DMS153 treated with DMSO at 0.1 percent for 48 hours (cell line): ENCODE results near the gene MAP2K1.
A peak's percentile ranks its signal among the peaks of the same experiment; 100 is the strongest.
"Not testable (repeated sequence)": the region's sequence is repeated elsewhere in the genome, so short reads cannot be mapped to it uniquely, and the experiment has no call there.

Experiments used
- DNase-seq: peaks from one replicate; lab custom pipeline; 2025; ENCODE audit not compliant: unreplicated experiment; lab: John Stamatoyannopoulos, UW

MAP2K1 gene

GRCh38 chr15:66386204-66387123 is at the start of gene MAP2K1:
Gene MAP2K1 (plus strand): TSS chr15:66386912. CDS start chr15:66387348, 436 bp downstream.
- peak; percentile 75 for DNase-seq

DNA sequence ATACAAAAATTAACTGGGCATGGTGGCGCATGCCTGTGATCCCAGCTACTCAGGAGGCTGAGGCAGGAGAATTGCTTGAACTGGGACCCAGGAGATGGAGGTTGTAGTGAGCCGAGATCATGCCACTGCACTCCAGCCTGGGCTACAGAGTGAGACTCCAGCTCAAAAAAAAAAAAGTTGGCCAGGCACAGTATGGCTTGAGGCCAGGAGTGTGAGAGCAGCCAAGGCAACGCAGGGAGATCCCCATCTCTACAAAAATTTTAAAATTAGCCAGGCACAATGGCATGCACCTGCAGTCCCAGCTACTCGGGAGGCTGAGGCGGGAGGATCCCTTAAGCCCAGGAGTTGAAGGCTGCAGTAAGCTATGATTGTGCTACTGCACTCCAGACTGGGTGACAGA is 38.2 kb upstream of the MAP2K1 start:
- DNase-seq = not testable (repeated sequence)

DNA sequence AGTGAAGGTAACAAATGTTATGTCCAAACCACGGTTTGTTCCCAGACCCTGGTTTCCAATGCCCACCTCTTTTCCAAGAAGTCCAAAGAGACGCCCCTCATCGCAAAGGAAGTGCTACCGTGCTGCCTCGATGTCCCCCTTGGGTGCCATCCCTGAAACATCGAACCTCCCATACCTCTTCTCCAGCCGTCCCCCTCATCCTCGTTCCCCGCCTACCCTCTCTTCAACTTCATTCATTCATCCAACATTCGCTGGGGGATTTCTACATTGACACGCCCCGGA is 30.7 kb upstream of the MAP2K1 start:
- no peak for DNase-seq

GRCh38 chr15:66356359-66357236 is 30.1 kb upstream of the MAP2K1 start, which contains the start of gene TIPIN:
Gene TIPIN (minus strand): TSS chr15:66356685. CDS start chr15:66352947, 3,738 bp downstream.
- peak; percentile 50 for DNase-seq

DNA sequence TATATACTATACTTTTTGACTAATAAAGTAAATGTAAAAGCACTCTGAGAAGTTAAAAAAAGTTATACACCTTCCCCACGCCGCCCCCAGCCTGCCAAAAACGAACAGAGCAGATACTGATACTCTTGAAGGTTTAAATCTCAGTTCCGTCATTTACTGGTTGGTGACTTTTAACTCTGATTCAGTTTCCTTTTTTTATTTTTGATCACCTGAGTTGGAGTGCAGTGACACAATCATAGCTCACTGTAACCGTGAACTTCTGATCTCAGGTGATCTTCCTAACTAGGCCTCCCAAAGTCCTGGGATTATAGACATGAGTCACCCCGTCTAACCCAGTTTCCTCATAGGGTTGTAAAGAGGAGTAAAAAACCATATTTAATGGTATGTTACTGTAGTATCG is 27.0 kb upstream of the MAP2K1 start:
- no peak for DNase-seq

DNA sequence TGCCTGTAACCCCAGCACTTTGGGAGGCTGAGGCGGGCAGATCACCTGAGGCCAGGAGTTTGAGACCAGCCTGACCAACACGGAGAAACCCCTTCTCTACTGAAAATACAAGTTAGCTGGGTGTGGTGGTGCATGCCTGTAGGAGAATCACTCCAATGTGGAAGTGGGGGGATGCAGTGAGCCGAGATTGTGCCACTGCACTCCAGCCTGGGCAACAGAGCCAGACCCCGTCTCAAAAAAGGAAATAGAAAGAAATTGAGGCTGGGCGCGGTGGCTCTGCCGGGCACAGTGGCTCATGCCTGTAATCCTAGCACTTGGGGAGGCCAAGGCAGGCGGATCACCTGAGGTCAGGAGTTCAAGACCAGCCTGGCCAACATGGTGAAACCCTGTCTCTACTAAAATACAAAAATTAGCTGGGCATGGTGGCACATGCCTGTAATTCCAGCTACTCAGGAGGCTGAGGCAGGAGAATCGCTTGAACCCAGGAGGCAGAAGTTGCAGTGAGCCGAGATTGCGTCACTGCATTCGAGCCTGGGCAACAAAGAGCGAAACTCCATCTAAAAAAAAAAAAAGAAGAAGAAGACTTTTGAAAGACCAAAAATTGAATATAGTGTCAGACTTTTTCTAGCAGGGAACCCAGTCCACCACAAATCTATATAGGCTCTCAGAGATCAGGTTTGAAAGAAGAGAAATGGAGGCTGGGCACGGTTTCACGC is 24.8 kb upstream of the MAP2K1 start:
- DNase-seq = not testable (repeated sequence)

DNA sequence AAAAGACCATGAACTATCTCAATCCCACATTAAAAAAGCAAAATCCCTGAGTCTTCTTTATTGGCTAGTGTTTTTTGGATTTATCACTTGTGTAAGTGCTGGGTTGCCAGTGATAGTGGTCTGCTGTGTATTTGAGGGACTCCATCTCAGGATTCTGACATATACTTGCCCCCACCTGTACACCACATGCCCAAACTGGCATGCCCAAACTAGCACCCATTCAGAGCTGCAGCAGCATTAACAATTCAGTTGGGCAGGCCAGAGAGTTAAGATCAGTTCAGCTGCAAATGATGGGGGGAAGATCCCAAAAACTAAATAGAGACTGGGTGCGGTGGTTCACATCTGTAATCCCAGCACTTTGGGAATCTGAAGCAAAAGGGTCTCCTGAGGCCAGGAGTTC is 23.9 kb upstream of the MAP2K1 start:
- DNase-seq = no peak

DNA sequence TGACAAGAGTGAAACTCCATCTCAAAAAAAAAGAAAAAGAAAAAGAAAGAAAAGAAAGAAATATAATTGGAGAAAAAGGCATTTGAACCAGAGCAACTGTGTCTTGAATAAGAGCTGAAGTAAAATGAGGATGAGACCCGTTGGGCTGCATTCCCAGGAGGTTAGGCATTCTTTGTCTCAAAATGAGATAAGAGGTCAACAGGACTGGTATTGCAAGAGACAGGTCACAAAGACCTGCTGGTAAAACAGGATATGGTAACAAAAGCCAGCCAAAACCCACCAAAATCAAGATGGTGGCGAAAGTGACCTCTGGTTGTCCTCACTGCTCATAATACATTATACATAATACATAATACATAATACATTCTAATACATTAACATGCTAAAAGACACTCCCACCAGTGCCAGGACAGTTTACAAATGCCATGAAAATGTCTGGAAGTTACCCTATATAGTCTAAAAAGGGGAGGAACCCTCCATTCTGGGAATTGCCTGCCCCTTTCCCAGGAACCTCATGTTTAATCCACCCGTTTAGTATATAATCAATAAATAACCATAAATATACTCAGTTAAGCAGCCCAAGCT is 21.7 kb upstream of the MAP2K1 start:
- DNase-seq = no peak

DNA sequence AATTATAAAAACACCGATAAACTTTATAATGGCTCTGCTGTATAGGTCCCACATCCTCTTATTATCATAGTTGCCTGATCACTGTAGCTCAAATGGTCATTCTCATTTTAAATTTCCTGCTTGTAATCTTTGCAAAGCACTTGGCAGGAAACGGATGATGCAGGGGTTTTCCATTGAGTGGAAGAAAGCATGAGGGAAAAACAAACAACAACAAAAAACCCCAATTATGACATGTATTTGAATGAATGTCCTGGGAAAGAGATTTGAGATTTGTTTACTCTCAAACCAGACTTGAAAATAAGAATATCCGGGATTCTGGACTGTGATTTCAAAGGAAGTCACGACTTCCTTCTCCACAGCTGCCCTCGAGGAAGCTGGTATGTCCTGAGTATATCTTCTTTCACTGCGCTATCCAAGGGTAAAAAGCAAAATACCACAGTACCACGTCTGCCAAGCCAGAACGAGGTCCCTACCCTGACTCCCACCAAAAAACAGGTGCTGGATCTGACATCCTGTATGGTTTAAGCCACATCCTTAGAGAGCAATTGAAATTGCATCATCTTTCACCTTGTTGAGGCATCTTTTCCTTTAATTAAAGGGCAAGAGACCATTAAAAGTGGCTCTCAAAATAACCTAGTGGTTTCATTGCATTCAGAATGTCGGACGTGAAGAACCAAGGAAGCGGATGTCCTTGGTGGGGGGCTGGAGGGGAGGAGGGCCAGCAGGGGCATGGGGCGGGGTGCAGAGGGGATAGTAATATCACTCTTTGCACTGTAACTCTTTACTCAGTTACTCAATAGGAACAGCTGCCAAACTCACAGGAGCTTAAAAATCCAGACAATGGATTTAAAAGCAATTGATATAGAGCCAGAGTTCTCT is 16.7 kb upstream of the MAP2K1 start:
- DNase-seq = no peak

- no peak for DNase-seq
Measured at GRCh38 chr15:66374179-66374578, 12.5 kb upstream of the MAP2K1 start.

GRCh38 chr15:66378814-66379430 is 7.8 kb upstream of the MAP2K1 start:
- DNase-seq = no peak

DNA sequence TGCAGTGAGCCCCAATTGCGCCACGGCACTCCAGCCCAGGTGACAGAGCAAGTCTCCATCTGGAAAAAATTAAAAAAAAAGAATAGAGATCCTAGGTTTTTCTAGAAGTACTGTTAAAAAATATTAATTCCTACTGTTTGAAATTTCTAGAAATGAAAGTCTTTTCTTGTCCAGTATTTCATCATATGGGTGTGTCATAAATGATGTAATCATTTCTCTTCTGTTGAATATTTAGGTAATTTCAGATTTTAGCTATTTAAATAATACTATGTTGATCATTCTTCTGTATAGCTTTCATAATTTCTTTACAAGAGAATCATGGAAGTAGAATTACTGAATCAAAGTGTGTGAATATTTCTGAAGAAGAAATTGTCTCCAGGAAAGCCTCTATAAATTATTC is 5.3 kb upstream of the MAP2K1 start:
- not testable (repeated sequence) for DNase-seq

- no peak for DNase-seq
Measured at GRCh38 chr15:66387163-66388042, 691 bp downstream of the MAP2K1 start.

DNA sequence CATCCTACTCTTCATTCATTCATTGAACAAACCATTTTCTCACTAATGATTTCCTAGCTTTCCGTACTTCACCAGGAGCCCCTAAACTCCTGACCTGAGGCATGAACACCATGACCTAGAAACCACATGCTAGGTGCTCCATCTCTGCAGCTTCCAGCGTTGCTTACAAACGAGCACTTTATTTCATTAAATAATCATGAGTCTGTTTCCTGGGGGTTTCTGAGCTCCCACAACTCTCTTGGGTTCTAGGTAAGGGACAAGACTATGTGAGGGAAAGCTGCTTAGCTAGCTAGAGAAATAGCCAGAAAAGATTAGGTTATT is 1.3 kb downstream of the MAP2K1 start:
- no peak for DNase-seq

DNA sequence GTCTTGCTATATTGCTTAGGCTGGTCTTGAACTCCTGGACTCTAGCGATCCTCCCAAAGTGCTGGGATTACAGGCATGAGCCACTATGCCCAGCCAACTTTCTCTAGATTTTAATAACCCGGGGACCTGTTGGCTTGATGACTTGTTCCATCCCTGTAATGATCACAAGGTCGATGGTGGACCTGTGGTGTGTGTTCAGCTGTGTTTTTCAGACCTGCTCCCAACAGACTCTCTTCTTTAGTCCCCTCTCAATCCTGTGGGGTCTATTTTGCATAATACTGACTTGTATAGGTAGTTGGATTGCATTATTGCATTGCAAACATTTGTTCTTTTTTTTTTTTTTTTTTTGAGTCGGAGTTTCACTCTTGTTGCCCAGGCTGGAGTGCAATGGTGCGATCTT is 1.9 kb downstream of the MAP2K1 start:
- DNase-seq = no peak

DNA sequence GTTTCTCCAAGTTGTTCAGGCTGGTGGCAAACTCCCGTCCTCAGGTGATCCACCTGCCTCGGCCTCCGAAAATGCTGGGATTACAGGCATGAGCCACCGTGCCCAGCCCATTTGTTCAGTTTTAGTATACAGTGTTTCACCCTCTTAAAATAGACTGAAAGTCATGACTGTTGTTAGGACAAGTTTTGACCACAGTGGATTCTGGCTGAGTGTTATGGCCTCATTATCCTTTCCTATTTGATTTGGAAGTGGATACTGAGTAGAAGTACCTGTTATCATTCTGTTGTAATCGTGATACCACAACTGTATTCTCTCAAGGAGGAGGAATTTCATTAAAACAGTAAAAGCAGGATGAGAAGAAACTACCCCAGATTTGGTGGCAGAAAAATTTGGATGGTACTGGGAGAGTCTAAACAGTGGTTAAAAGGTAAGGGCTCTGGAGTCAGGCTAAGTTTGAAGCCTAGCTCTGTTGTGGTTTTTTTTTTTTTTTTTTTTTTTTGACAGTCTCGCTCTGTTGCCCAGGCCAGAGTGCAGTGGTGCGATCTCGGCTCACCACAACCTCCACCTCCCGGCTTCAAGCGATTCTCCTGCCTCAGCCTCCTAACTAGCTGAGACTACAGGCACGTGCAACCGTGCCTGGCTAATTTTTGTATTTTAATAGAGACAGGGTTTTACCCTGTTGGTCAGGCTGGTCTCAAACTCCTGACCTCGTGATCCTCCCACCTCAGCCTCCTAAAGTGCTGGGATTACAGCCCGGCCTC is 2.6 kb downstream of the MAP2K1 start:
- no peak for DNase-seq

DNA sequence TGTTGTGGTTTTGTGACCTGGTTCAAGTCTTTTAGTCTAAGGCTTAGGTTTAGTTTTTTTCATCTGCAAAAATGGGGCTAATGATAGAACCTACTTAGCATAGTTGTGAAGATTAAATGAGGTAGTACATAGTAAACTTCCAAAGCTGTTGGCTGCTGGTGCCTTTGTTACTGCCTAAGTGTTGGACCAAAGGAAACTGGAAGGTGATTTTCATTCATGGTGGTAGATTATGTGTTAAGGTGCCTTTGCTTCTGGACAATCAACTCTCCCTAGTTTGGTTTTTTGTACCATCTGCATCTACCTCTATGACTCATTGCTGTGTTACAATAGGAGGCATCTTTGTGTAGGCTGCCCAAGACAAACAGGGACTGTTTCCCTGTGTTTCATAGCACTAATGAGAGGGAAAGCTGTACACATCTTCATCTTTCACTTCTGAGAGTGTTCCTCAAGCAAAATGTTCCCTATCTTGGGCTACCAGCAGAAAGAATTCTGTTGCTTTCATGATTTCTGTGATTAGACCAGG is 3.2 kb downstream of the MAP2K1 start:
- no peak for DNase-seq

DNA sequence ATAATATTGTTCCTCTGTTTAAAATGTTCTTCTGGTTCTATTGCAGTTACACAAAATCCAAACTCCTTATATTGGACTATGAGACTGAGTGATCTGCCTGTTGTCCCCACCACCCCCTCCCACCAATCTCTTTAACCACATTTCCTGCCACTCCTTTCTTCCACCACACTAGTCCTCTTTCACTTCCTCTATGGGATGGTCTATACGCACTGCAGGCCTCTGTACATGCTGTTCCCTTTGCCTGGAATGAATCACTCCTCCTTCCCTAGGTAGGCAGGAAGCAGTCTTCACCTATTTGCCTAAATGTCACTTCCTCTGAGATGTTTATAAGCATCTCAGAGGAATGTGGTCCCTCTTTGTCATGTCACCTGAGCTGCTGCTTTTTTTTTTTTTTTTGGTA is 4.0 kb downstream of the MAP2K1 start:
- no peak for DNase-seq
